ENCODE measurements around the gene BFSP2.
"Not testable (repeated sequence)": the region's sequence is repeated elsewhere in the genome, so short reads cannot be mapped to it uniquely, and the experiment has no call there.

The BFSP2 gene

GRCh38 chr3:133520286-133520685 lies 120.4 kb downstream of the BFSP2 start:
- no peak for DNase-seq (ENCODE audit: low read depth)

- DNase-seq (ENCODE audit: low read depth), result not testable (repeated sequence)
These were observed 121.1 kb downstream of the BFSP2 start for GRCh38 chr3:133520938-133521337.

GRCh38 chr3:133521946-133522345 lies 122.1 kb downstream of the BFSP2 start:
- DNase-seq (ENCODE audit: low read depth), result no peak

- not testable (repeated sequence) for DNase-seq (ENCODE audit: low read depth)
These were observed 123.9 kb downstream of the BFSP2 start for GRCh38 chr3:133523758-133524157.

All from T follicular helper cell (primary cell).